H9 (cell line): ENCODE data around the gene TMED8. TPM values are rescaled to one million over a fixed set of nuclear protein-coding genes. Genes with fewer than 3 reads are reported as not detected.
A peak's percentile ranks its signal among the peaks of the same experiment; 100 is the strongest.

Source experiments
- DNase-seq: peaks from one replicate; pipeline ENCODE4 v3.0.0-alpha.2; 2017
- H2AFZ ChIP-seq: one replicate; pipeline ENCODE4 v1.6.1; 2013; ENCODE audit warnings: mild to moderate bottlenecking, low read length, control low read depth, moderate library complexity
- H2AK5ac ChIP-seq: 2 replicates; pipeline ENCODE4 v1.6.1; 2013; ENCODE audit warnings: low read length, control low read depth, mixed read lengths; ENCODE audit not compliant: insufficient read length
- H2BK120ac ChIP-seq: one replicate; pipeline ENCODE4 v1.6.1; 2013; ENCODE audit warnings: low read depth, mild to moderate bottlenecking, low read length, control low read depth, inconsistent platforms; ENCODE audit not compliant: poor library complexity, severe bottlenecking
- H2BK12ac ChIP-seq: 2 replicates; pipeline ENCODE4 v1.6.1; 2013; ENCODE audit warnings: low read length, control low read depth, mixed read lengths, low read depth; ENCODE audit not compliant: insufficient read length
- H2BK15ac ChIP-seq: 2 replicates; pipeline ENCODE4 v1.6.1; 2013; ENCODE audit warnings: low read depth, low read length, control low read depth
- H2BK20ac ChIP-seq: one replicate; pipeline ENCODE4 v1.6.1; 2013; ENCODE audit warnings: low read depth, mild to moderate bottlenecking, low read length, control low read depth, inconsistent platforms; ENCODE audit not compliant: poor library complexity, severe bottlenecking
- H2BK5ac ChIP-seq: 2 replicates; pipeline ENCODE4 v1.6.1; 2013; ENCODE audit warnings: low read length, control low read depth, mixed read lengths; ENCODE audit not compliant: insufficient read length
- H3K14ac ChIP-seq: 2 replicates; pipeline ENCODE4 v1.6.1; 2013; ENCODE audit warnings: low read length, control low read depth; ENCODE audit not compliant: insufficient read depth
- H3K18ac ChIP-seq: 2 replicates; pipeline ENCODE4 v1.6.1; 2013; ENCODE audit warnings: low read depth, mild to moderate bottlenecking, mixed read lengths, low read length, control low read depth; ENCODE audit not compliant: insufficient read length
- H3K23ac ChIP-seq: 2 replicates; pipeline ENCODE4 v1.6.1; 2013; ENCODE audit warnings: low read length, control low read depth, mixed read lengths, low read depth; ENCODE audit not compliant: insufficient read length
- H3K23me2 ChIP-seq: 2 replicates; pipeline ENCODE4 v1.6.1; 2013; ENCODE audit warnings: low read depth, mild to moderate bottlenecking, mixed read lengths, low read length, control low read depth; ENCODE audit not compliant: insufficient read length, poor library complexity, severe bottlenecking
- H3K27ac ChIP-seq: 2 replicates; pipeline ENCODE4 v1.5.1; 2013; ENCODE audit warnings: low read length, control low read depth, mixed read lengths, low read depth; ENCODE audit not compliant: insufficient read length
- H3K27me3 ChIP-seq: 2 replicates; pipeline ENCODE4 v1.6.1; 2013; ENCODE audit warnings: low read length, control low read depth, inconsistent platforms; ENCODE audit not compliant: insufficient read depth
- H3K4ac ChIP-seq: 2 replicates; pipeline ENCODE4 v1.6.1; 2013; ENCODE audit warnings: low read depth, mild to moderate bottlenecking, control low read depth, inconsistent platforms, low read length, moderate library complexity
- H3K4me1 ChIP-seq: 2 replicates; pipeline ENCODE4 v1.6.1; 2013; ENCODE audit warnings: low read length, control low read depth, inconsistent platforms; ENCODE audit not compliant: insufficient read depth
- H3K4me2 ChIP-seq: 2 replicates; pipeline ENCODE4 v1.6.1; 2013; ENCODE audit warnings: low read length, control low read depth, mixed read lengths; ENCODE audit not compliant: insufficient read length, insufficient read depth
- H3K56ac ChIP-seq: 2 replicates; pipeline ENCODE4 v1.6.1; 2013; ENCODE audit warnings: low read depth, mild to moderate bottlenecking, mixed read lengths, low read length, control low read depth; ENCODE audit not compliant: insufficient read length
- H3K79me1 ChIP-seq: 2 replicates; pipeline ENCODE4 v1.6.1; 2013; ENCODE audit warnings: low read depth, mild to moderate bottlenecking, moderate library complexity, low read length, control low read depth, inconsistent platforms; ENCODE audit not compliant: insufficient read depth, poor library complexity, severe bottlenecking
- H3K79me2 ChIP-seq: 2 replicates; pipeline ENCODE4 v1.6.1; 2013; ENCODE audit warnings: low read length, control low read depth, inconsistent platforms; ENCODE audit not compliant: insufficient read depth
- H3K9ac ChIP-seq: 2 replicates; pipeline ENCODE4 v1.6.1; 2013; ENCODE audit warnings: low read length, control low read depth, mixed read lengths; ENCODE audit not compliant: insufficient read length; ENCODE audit errors: extremely low read depth
- H3K9me3 ChIP-seq: one replicate; pipeline ENCODE4 v1.6.1; 2013; ENCODE audit warnings: low read depth, low read length, inconsistent platforms; ENCODE audit not compliant: control insufficient read depth
- H3T11ph ChIP-seq: one replicate; pipeline ENCODE4 v1.6.1; 2013; ENCODE audit warnings: mild to moderate bottlenecking, low read length, control low read depth, inconsistent platforms
- H4K20me1 ChIP-seq: one replicate; pipeline ENCODE4 v1.6.1; 2013; ENCODE audit not compliant: control insufficient read depth, insufficient read length, insufficient read depth
- H4K5ac ChIP-seq: 2 replicates; pipeline ENCODE4 v1.6.1; 2013; ENCODE audit warnings: low read depth, mild to moderate bottlenecking, mixed read lengths, low read length, control low read depth; ENCODE audit not compliant: insufficient read length
- H4K8ac ChIP-seq: replicated peaks from 2 replicates; pipeline ENCODE4 v1.6.1; 2013; ENCODE audit warnings: low read length, control low read depth, mixed read lengths, low read depth; ENCODE audit not compliant: insufficient read length
- H4K91ac ChIP-seq: 2 replicates; pipeline ENCODE4 v1.6.1; 2013; ENCODE audit warnings: low read depth, mild to moderate bottlenecking, moderate library complexity, mixed read lengths, low read length, control low read depth; ENCODE audit not compliant: insufficient read length
- H3K27ac Mint-ChIP-seq, 3 experiments: 2 replicates in 2 of 3; 3 replicates in 1 of 3; pipeline ENCODE4 v1.8.0; 2020 to 2021; ENCODE audit warnings: mixed read lengths in 3 of 3, mild to moderate bottlenecking in 1 of 3, moderate library complexity in 1 of 3
- H3K27me3 Mint-ChIP-seq: 2 replicates; pipeline ENCODE4 v1.8.0; 2021; ENCODE audit warnings: low read depth, mild to moderate bottlenecking, moderate library complexity, mixed read lengths
- H3K36me3 Mint-ChIP-seq, 3 experiments: 2 replicates in 2 of 3; 3 replicates in 1 of 3; pipeline ENCODE4 v1.8.0; 2020 to 2021; ENCODE audit warnings: low read depth in 3 of 3, mixed read lengths in 3 of 3; ENCODE audit not compliant: insufficient read depth in 1 of 3
- H3K4me1 Mint-ChIP-seq, 2 experiments: 2 replicates each; pipeline ENCODE4 v1.8.0; 2020; ENCODE audit warnings: mixed read lengths in 2 of 2
- H3K4me3 Mint-ChIP-seq, 2 experiments: 2 replicates in 1 of 2; 3 replicates in 1 of 2; pipeline ENCODE4 v1.8.0; 2020 to 2021; ENCODE audit warnings: mild to moderate bottlenecking in 2 of 2, mixed read lengths in 2 of 2, moderate library complexity in 1 of 2
- H3K9me3 Mint-ChIP-seq, 2 experiments: 2 replicates in 1 of 2; 3 replicates in 1 of 2; pipeline ENCODE4 v1.8.0; 2020; ENCODE audit warnings: mild to moderate bottlenecking in 2 of 2, mixed read lengths in 2 of 2, moderate library complexity in 1 of 2
- CTCF ChIP-seq: fragments of 200-600 bp; sonication (generic); conservative IDR thresholded peaks from 3 replicates; pipeline ENCODE4 v1.8.0; 2021; ENCODE audit warnings: antibody characterized with exemption, mild to moderate bottlenecking
- WGBS: extraction: QIAGEN DNeasy Blood & Tissue Kit; methylation state at CpG from one replicate; pipeline ENCODE4 v1.1.7; 2013; ENCODE audit warnings: missing lambda C conversion rate, low lambda C conversion rate, mixed read lengths; ENCODE audit not compliant: insufficient read length; ENCODE audit errors: extremely low coverage; 5-methylcytosine and 5-hydroxymethylcytosine counted together
- total RNA-seq: library from RNA; stranded (reverse); gene quantifications from 2 replicates; pipeline ENCODE4 v1.2.1, GENCODE V29; 2021

TMED8 gene
- total RNA-seq, 1 experiment from 2014 or later = 9.5 TPM

- Histone ChIP-seq H3K4me2 (no peak overlapping the region), H3K27ac (no peak overlapping the region), H3K23me2 (no peaks in the 10 kb centered on the region), H4K91ac (no peak overlapping the region), H2BK12ac (no peak overlapping the region), H2BK15ac (no peak overlapping the region), H3K14ac (no peak overlapping the region), H2BK5ac (no peak overlapping the region), H3K4me1 (no peaks in the 10 kb centered on the region), H4K5ac (no peak overlapping the region), H3K4ac (no peak overlapping the region), H2AK5ac (no peak overlapping the region), H3K23ac (no peak overlapping the region), H3T11ph (no peak overlapping the region), H3K18ac (no peak overlapping the region), H3K79me1 (no peaks in the 10 kb centered on the region), H3K27me3 (no peaks in the 10 kb centered on the region), H2AFZ (no peak overlapping the region), H3K9ac (no peak overlapping the region), H4K20me1 (no peaks in the 10 kb centered on the region), H3K9me3 (no peaks in the 10 kb centered on the region), H2BK120ac (no peak overlapping the region), H3K56ac (no peak overlapping the region), H2BK20ac (no peak overlapping the region), H3K79me2 (no peaks in the 10 kb centered on the region), H4K8ac (no peak overlapping the region)
- Mint-ChIP-seq H3K36me3 (no peaks in the 10 kb centered on the region), H3K4me1 (peaks cover 0 to 4% of the 10 kb centered on the region in 2 experiments; a peak in 1 of 4 replicates), H3K27me3 (no peaks in the 10 kb centered on the region), H3K27ac (no peak overlapping the region), H3K9me3 (no peaks in the 10 kb centered on the region), H3K4me3 (no peak overlapping the region)
- DNase-seq = peak; percentile 48
- TF ChIP-seq CTCF = peak; percentile 67
- WGBS = no CpG with 5 or more reads among the region's 3 CpGs
Observed at GRCh38 chr14:77409131-77409533, 32.2 kb upstream of the TMED8 start.
